Hematopoietic multipotent progenitor cell treated with erythropoietin and hydrocortisone succinate and interleukin-3 and kit ligand, for 4 days (in vitro differentiated cells): ENCODE results near the gene USB1.

Experiments used
- DNase-seq: peaks from one replicate; pipeline ENCODE4 v3.0.0-alpha.2; 2015

The USB1 gene

GRCh38 chr16:58049232-58050185 is 48.3 kb downstream of the USB1 start:
- DNase-seq, result no peak

DNA sequence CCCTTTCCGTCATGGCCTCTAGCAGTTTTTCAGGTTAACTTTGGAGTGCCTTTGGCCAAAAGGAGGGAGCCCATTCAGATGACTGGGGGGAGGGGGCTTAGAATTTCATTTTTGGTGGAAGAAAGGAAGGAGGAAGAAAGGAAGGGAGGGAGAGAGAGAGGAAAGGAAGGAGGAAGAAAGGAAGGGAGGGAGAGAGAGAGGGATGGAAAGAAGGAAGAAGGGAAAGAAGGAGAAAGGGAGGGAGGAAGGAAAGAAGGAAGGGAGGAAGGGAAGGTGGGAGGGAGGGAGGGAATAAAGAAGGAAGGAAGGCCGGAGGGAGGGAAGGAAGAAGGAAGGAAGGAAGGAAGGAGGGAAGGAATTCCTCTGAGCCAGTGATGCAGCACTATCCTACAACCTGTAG is 50.1 kb downstream of the USB1 start:
- no peak for DNase-seq

- no peak for DNase-seq
These were observed 50.8 kb downstream of the USB1 start for GRCh38 chr16:58051821-58052603.

- DNase-seq, result no peak
These were observed 52.4 kb downstream of the USB1 start for GRCh38 chr16:58053682-58054005.

- DNase-seq, result peak; percentile 8
These were observed 53.1 kb downstream of the USB1 start for GRCh38 chr16:58054289-58054688.

DNA sequence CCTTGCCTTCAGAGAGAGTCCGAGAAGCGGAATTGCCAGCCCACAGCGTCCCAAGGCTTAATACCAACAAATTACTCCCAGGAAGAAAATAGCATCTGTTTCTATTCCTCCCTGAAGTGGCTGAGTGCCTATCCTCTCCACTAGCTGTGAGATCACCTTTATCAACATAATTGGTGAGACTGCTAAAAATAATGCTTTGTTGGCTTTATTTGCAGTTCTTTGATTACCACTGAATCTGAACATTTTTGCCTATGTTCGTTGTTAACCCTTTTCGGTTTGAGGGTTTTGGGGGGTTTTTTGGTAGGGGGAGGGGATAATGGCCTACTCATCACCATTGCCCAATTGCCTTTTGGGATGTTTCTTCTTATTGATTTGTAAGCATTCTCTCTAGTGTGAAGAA is 55.4 kb downstream of the USB1 start:
- no peak for DNase-seq

DNA sequence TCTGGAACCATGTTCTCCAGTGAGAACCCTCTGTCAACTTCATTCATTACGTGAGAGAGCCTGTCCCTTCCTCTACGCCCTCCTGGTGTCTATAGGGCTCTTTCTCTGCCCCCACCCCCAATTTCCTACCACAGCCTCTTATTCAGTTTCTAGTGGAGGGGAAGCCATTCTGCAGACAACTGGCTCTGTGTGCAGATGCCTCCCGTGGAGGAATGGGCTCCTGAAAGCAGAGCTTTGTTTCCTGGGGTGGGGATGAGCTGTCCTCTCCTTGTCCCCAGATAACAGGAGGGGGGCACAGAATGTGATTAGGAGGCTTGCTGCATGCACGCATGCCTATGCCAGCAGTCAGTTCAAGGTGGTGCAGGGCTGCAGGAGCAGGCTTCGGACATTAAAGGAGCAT is 55.9 kb downstream of the USB1 start:
- DNase-seq, result no peak

DNA sequence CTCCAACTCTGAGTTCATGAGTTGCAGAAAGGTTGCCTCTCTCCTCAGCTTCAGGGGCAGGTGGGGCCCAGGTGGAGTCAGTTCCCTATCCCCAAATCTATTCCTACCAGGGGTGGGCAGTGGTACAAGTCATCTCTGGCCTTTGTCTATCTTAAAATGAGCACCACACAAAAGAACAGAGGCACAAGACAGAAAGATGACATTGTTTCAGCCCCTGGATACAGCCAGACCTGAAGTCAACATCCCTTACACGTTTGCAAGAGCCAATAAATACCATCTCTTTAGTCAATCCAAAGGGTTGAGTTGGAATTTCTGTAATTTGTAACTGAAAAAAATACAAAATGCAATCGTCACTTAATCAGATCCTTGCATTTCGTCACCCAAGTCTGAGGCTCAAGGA is 56.6 kb downstream of the USB1 start:
- no peak for DNase-seq

- no peak for DNase-seq
These were observed 61.6 kb downstream of the USB1 start for GRCh38 chr16:58062821-58063220.

GRCh38 chr16:58063377-58064076 is 62.3 kb downstream of the USB1 start:
- DNase-seq, result no peak

GRCh38 chr16:58070585-58070984 is 69.4 kb downstream of the USB1 start:
- no peak for DNase-seq
